Thoracic aorta endothelial cell (primary cell): ENCODE results near the gene ATP6V1G3. TPM values are rescaled to one million over a fixed set of nuclear protein-coding genes. Genes with fewer than 3 reads are reported as not detected.

ENCODE experiments used
- total RNA-seq: library from RNA; depleted of rRNA; stranded (reverse); fragments of >200 nt; gene quantifications from 2 replicates; pipeline ENCODE4 v1.2.3, GENCODE V29; 2012

Gene ATP6V1G3
- total RNA-seq: not detected in 2 replicates

GRCh38 chr1:198540580-198540979, at the start of gene ATP6V1G3:
Gene ATP6V1G3 (minus strand): TSS chr1:198540680. CDS start chr1:198540650, 30 bp downstream.

Other genes starting within 250 kb of the ATP6V1G3 start
- gene PTPRC, start 98.4 kb upstream of the ATP6V1G3 start, total RNA-seq: not detected in 2 replicates